ENCODE measurements around the gene PHYKPL.

Gene PHYKPL

GRCh38 chr5:178246624-178247279 lies 14.2 kb upstream of the PHYKPL start:
- H3K27ac ChIP-seq, result no peak overlapping the region
- no peak overlapping the region for H3K4me3 ChIP-seq
- H3K36me3 ChIP-seq, result no peaks in the 10 kb centered on the region
- no peaks in the 10 kb centered on the region for H3K9me3 ChIP-seq
- H3K27me3 ChIP-seq, result peaks cover 0 to 17% of the 10 kb centered on the region in 2 donors
- no peaks in the 10 kb centered on the region for H3K4me1 ChIP-seq
- DNase-seq, result no peak
- no peak for TF ChIP-seq CTCF (IDR thresholded peaks at IDR 0.05)
- intact Hi-C loops (cut with DNase I; ENCODE audit: low total_unique reads), result no loop called here

- H3K4me1 ChIP-seq, result peaks cover 0 to under 1% (median 0%) of the 10 kb centered on the region in 4 donors
Measured at GRCh38 chr5:178245389-178245788, 12.8 kb upstream of the PHYKPL start.

GRCh38 chr5:178244576-178244975 lies 12.0 kb upstream of the PHYKPL start:
- H3K27ac ChIP-seq, result no peak overlapping the region
- no peaks in the 10 kb centered on the region for H3K9me3 ChIP-seq
- DNase-seq, result no peak
- intact Hi-C loops (cut with DNase I; ENCODE audit: low total_unique reads), result no loop called here
- H3K4me1 ChIP-seq, result peaks cover 0 to 3% (median 0%) of the 10 kb centered on the region in 4 donors
- peaks cover 0 to 17% of the 10 kb centered on the region in 2 donors for H3K27me3 ChIP-seq
- no peak overlapping the region for H3K4me3 ChIP-seq
- no peaks in the 10 kb centered on the region for H3K36me3 ChIP-seq
- TF ChIP-seq CTCF (IDR thresholded peaks at IDR 0.05), result no peak

More at GRCh38 chr5:178245389-178245788, 12.8 kb upstream of the PHYKPL start:
- H3K27ac ChIP-seq, result no peak overlapping the region
- H3K4me3 ChIP-seq, result no peak overlapping the region
- peaks cover 0 to 17% of the 10 kb centered on the region in 2 donors for H3K27me3 ChIP-seq
- no peaks in the 10 kb centered on the region for H3K36me3 ChIP-seq
- TF ChIP-seq CTCF (IDR thresholded peaks at IDR 0.05), result no peak
- DNase-seq, result no peak
- no peaks in the 10 kb centered on the region for H3K9me3 ChIP-seq
- intact Hi-C loops (cut with DNase I; ENCODE audit: low total_unique reads), result no loop called here

- no peaks in the 10 kb centered on the region for H3K36me3 ChIP-seq
- peaks cover 0 to 10% of the 10 kb centered on the region in 2 donors for H3K27me3 ChIP-seq
- H3K4me1 ChIP-seq, result peaks cover 0 to 7% (median 0%) of the 10 kb centered on the region in 4 donors
- H3K4me3 ChIP-seq, result no peak overlapping the region
- H3K9me3 ChIP-seq, result no peaks in the 10 kb centered on the region
- TF ChIP-seq CTCF (IDR thresholded peaks at IDR 0.05), result no peak
- intact Hi-C loops (cut with DNase I; ENCODE audit: low total_unique reads), result no loop called here
- H3K27ac ChIP-seq, result no peak overlapping the region
- DNase-seq, result no peak
Measured at GRCh38 chr5:178242416-178242815, 9.8 kb upstream of the PHYKPL start.

GRCh38 chr5:178241688-178242231 lies 9.2 kb upstream of the PHYKPL start:
- Histone ChIP-seq H3K36me3 (no peaks in the 10 kb centered on the region), H3K27ac (no peak overlapping the region), H3K27me3 (peaks cover 0 to 8% of the 10 kb centered on the region in 2 donors), H3K4me3 (no peak overlapping the region), H3K9me3 (no peaks in the 10 kb centered on the region), H3K4me1 (peaks cover 0 to 14% (median 1%) of the 10 kb centered on the region in 4 donors)
- no peak for DNase-seq
- intact Hi-C loops (cut with DNase I; ENCODE audit: low total_unique reads), result no loop called here
- TF ChIP-seq CTCF (IDR thresholded peaks at IDR 0.05), result no peak

Data from tibial artery (tissue), 4 donors.